ENCODE data around the gene WDR81.

Gene WDR81

DNA sequence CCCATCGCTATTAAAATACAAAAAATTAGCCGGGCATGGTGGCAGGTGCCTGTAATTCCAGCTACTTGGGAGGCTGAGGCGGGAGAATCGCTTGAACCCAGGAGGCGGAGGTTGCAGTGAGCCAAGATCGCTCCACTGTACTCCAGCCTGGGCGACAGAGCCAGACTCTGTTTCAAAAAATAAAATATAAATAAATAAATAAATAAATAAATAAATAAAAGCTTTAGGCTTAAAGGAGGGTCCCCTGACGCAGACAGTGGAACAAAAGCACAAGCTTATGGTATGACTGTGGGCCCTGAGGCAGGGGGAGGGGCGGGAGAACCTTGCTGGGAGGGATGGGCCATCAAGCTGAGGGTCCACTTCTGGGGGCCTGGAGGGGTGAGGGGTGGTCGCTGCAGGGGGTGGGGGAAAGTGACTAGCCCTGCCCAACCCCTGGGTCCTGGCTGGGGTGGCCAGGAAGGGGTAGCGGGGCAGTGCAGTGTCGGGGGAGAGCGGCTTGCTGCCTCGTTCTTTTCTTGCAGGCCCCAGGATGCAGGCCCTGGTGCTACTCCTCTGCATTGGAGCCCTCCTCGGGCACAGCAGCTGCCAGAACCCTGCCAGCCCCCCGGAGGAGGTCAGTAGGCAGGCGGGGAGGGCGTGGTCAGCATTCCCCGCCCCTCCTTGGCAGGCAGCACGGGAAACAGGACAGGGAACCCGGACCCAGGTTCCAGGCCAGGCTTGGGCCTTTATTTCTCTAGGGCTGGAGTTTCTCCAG is 42.1 kb downstream of the WDR81 start (continued):
- TF ChIP-seq, protein P1, sequence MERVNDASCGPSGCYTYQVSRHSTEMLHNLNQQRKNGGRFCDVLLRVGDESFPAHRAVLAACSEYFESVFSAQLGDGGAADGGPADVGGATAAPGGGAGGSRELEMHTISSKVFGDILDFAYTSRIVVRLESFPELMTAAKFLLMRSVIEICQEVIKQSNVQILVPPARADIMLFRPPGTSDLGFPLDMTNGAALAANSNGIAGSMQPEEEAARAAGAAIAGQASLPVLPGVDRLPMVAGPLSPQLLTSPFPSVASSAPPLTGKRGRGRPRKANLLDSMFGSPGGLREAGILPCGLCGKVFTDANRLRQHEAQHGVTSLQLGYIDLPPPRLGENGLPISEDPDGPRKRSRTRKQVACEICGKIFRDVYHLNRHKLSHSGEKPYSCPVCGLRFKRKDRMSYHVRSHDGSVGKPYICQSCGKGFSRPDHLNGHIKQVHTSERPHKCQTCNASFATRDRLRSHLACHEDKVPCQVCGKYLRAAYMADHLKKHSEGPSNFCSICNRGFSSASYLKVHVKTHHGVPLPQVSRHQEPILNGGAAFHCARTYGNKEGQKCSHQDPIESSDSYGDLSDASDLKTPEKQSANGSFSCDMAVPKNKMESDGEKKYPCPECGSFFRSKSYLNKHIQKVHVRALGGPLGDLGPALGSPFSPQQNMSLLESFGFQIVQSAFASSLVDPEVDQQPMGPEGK (tag by site-specific recombination; IDR thresholded peaks at IDR 0.05): no peak
- TF ChIP-seq ZNF473 (tag by site-specific recombination; IDR thresholded peaks at IDR 0.05) (no peak), ZNF433 (tag by site-specific recombination; IDR thresholded peaks at IDR 0.05; ENCODE audit: low read depth) (0 out of 2 replicates have a peak, but pooled peaks have one; percentile 23), MZF1 (tag by site-specific recombination; IDR thresholded peaks at IDR 0.05; ENCODE audit: borderline replicate concordance) (no peak), ZNF23 (tag by site-specific recombination; IDR thresholded peaks at IDR 0.05; ENCODE audit: borderline replicate concordance) (no peak), ZNF292 (tag by site-specific recombination; IDR thresholded peaks at IDR 0.05; ENCODE audit: borderline replicate concordance, low read depth) (no peak), ZNF394 (tag by site-specific recombination; IDR thresholded peaks at IDR 0.05; ENCODE audit: borderline replicate concordance) (peak; percentile 86), ZNF214 (tag by site-specific recombination; IDR thresholded peaks at IDR 0.05; ENCODE audit: borderline replicate concordance) (no peak)
- TF ChIP-seq, protein P2, sequence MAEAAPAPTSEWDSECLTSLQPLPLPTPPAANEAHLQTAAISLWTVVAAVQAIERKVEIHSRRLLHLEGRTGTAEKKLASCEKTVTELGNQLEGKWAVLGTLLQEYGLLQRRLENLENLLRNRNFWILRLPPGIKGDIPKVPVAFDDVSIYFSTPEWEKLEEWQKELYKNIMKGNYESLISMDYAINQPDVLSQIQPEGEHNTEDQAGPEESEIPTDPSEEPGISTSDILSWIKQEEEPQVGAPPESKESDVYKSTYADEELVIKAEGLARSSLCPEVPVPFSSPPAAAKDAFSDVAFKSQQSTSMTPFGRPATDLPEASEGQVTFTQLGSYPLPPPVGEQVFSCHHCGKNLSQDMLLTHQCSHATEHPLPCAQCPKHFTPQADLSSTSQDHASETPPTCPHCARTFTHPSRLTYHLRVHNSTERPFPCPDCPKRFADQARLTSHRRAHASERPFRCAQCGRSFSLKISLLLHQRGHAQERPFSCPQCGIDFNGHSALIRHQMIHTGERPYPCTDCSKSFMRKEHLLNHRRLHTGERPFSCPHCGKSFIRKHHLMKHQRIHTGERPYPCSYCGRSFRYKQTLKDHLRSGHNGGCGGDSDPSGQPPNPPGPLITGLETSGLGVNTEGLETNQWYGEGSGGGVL (tag by site-specific recombination; IDR thresholded peaks at IDR 0.05): no peak
- TF ChIP-seq, protein P3, sequence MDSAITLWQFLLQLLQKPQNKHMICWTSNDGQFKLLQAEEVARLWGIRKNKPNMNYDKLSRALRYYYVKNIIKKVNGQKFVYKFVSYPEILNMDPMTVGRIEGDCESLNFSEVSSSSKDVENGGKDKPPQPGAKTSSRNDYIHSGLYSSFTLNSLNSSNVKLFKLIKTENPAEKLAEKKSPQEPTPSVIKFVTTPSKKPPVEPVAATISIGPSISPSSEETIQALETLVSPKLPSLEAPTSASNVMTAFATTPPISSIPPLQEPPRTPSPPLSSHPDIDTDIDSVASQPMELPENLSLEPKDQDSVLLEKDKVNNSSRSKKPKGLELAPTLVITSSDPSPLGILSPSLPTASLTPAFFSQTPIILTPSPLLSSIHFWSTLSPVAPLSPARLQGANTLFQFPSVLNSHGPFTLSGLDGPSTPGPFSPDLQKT (IDR thresholded peaks at IDR 0.05; ENCODE audit: borderline replicate concordance, low read depth, low read length): no peak

DNA sequence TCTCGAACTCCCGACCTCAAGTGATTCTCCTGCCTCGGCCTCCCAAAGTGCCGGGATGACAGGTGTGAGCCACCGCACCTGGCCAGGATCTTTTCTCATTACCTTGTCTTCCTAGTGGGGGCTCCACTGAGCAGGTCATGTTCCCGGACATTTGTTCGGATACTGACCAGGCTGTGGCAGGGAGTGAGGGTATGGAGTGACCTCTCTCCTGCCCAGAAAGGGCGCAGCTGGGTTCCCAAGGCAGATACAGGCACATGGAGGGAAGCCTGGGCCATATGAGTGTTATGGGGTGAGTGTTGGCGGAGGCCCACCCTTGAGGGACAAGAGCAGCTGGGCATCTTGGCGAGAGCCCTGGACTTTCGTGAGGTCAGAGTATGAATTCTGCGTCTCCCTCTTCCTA is 42.9 kb downstream of the WDR81 start:
- CTCF ChIA-PET: interaction anchor here (0.6 to 3.2 kb wide), 2 partner anchors 16 to 47 kb away, joined by 3 to 16 read pairs; no protein-coding TSS in a partner anchor
- Histone ChIP-seq H3K4me3 (ENCODE audit: low read depth, low read length) (no peak overlapping the region), H3K4me1 (ENCODE audit: control insufficient read depth, insufficient read depth, low read length) (peaks cover 6% of the 10 kb centered on the region), H3K27ac (ENCODE audit: extremely low read depth, low read depth, low read length) (no peak overlapping the region), H3K9me3 (ENCODE audit: control insufficient read depth, insufficient read depth, low read depth, low read length) (no peaks in the 10 kb centered on the region), H3K36me3 (ENCODE audit: control insufficient read depth in 2 of 2, insufficient read depth in 1 of 2, low read length in 2 of 2) (peaks cover 0 to 24% of the 10 kb centered on the region in 2 experiments; a peak in 1 of 3 replicates)
- POLR2A ChIA-PET: interaction anchor here (1.2 kb wide), 1 partner anchor 11 kb away, joined by 3 read pairs; no protein-coding TSS in a partner anchor
- TF ChIP-seq MZF1 (tag by site-specific recombination; IDR thresholded peaks at IDR 0.05; ENCODE audit: borderline replicate concordance): no peak
- TF ChIP-seq ZIC2 (tag by site-specific recombination; IDR thresholded peaks at IDR 0.05): no peak
- no peak for TF ChIP-seq ZBTB17 (tag by site-specific recombination; IDR thresholded peaks at IDR 0.05)
- no peak for TF ChIP-seq ZNF792 (tag by site-specific recombination; IDR thresholded peaks at IDR 0.05)
- no peak for TF ChIP-seq ZNF837 (tag by site-specific recombination; IDR thresholded peaks at IDR 0.05)
- no peak for TF ChIP-seq ZNF707 (tag by site-specific recombination; IDR thresholded peaks at IDR 0.05)
- no peak for TF ChIP-seq ZNF214 (tag by site-specific recombination; IDR thresholded peaks at IDR 0.05; ENCODE audit: borderline replicate concordance)
- no peak for TF ChIP-seq ZNF16 (tag by site-specific recombination; IDR thresholded peaks at IDR 0.05; ENCODE audit: low read depth)
- TF ChIP-seq, protein P4, sequence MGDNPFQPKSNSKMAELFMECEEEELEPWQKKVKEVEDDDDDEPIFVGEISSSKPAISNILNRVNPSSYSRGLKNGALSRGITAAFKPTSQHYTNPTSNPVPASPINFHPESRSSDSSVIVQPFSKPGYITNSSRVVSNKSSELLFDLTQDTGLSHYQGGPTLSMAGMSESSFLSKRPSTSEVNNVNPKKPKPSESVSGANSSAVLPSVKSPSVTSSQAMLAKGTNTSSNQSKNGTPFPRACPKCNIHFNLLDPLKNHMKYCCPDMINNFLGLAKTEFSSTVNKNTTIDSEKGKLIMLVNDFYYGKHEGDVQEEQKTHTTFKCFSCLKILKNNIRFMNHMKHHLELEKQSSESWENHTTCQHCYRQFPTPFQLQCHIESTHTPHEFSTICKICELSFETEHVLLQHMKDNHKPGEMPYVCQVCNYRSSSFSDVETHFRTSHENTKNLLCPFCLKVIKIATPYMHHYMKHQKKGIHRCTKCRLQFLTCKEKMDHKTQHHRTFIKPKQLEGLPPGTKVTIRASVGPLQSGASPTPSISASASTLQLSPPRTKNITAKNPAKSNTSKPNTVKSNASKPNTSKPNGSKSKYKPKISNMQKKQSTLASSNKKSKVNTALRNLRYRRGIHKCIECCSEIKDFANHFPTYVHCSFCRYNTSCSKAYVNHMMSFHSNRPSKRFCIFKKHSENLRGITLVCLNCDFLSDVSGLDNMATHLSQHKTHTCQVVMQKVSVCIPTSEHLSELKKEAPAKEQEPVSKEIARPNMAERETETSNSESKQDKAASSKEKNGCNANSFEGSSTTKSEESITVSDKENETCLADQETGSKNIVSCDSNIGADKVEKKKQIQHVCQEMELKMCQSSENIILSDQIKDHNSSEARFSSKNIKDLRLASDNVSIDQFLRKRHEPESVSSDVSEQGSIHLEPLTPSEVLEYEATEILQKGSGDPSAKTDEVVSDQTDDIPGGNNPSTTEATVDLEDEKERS (tag by site-specific recombination; IDR thresholded peaks at IDR 0.05): no peak
- no peak for TF ChIP-seq ZBTB21 (tag by site-specific recombination; IDR thresholded peaks at IDR 0.05)
- TF ChIP-seq, protein P5, sequence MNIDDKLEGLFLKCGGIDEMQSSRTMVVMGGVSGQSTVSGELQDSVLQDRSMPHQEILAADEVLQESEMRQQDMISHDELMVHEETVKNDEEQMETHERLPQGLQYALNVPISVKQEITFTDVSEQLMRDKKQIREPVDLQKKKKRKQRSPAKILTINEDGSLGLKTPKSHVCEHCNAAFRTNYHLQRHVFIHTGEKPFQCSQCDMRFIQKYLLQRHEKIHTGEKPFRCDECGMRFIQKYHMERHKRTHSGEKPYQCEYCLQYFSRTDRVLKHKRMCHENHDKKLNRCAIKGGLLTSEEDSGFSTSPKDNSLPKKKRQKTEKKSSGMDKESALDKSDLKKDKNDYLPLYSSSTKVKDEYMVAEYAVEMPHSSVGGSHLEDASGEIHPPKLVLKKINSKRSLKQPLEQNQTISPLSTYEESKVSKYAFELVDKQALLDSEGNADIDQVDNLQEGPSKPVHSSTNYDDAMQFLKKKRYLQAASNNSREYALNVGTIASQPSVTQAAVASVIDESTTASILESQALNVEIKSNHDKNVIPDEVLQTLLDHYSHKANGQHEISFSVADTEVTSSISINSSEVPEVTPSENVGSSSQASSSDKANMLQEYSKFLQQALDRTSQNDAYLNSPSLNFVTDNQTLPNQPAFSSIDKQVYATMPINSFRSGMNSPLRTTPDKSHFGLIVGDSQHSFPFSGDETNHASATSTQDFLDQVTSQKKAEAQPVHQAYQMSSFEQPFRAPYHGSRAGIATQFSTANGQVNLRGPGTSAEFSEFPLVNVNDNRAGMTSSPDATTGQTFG (tag by site-specific recombination; IDR thresholded peaks at IDR 0.05; ENCODE audit: borderline replicate concordance): no peak
- no peak for TF ChIP-seq ZNF404 (tag by site-specific recombination; IDR thresholded peaks at IDR 0.05)
- TF ChIP-seq ZNF76 (tag by site-specific recombination; IDR thresholded peaks at IDR 0.05; ENCODE audit: borderline replicate concordance, low read depth): no peak
- TF ChIP-seq ZNF791 (tag by site-specific recombination; IDR thresholded peaks at IDR 0.05): no peak
- TF ChIP-seq GLI4 (tag by site-specific recombination; IDR thresholded peaks at IDR 0.05): no peak

Measured in HEK293 (cell line).